ENCODE measurements around the gene CUL5.
A peak's percentile ranks its signal among the peaks of the same experiment; 100 is the strongest.

The CUL5 gene

DNA sequence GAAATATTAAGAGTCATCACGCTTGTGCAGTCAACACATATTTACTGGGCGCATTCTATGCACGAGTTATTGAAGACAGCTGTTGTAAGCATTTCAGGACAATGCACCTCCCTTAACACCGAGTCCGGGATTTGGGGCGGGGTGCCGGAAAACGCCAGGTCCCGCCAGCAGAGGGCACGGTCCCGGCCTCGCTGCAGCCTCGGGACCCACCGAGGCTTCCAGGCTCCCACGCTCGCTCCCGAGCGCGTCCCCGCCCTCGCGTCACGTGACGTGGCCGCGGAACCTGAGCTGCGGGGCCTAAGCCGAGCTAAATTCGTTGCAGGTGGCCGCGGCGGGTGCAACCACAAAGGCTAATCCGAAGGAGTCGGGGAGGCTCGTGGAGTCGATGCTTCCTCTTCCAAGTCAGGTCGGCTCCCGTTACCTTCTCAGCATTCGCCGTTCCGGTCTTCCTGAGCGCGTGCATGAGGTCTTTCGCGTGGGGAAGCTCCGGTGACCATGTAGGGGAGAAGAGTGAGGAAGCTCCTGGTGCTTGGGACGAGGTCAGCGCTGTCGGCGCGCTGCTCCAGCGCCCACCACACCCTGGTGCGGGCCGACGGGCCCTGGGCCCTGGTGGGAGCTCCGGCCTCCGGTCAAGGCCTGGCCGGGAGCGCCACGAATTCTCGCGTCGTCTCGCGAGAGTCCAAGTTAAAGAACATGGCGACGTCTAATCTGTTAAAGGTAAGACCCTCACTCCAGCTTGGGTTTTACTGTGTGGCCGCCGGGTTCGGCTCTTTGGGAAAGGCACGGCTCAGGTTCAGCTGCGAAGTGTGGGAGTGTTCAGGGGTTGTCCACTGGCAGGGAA lies at the start of gene CUL5:
Gene CUL5 (plus strand): TSS at position 243 of the 841 bp plus-strand sequence. CDS start 451 bp downstream, at position 694.
- DNase-seq (ENCODE audit: low spot score): peak; percentile 88

DNA sequence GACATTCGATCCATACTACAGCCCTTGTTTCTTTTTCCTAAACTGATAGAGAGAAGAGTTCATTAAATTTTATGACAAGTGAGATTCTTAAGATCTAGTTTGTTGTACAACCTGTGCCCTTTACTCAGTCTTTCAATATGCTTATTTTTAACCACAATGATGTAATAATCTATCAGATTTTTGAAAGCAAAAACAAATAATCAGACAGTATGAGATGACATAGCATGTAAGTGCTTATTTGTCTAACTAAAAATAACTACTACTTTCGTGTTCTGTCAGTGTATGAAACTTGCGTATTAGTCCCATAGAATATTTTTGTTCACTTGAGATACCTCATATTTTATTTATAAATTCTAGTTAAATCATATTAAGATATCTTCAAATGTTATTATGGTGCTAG lies 47.2 kb upstream of the CUL5 start:
- no peak for DNase-seq (ENCODE audit: low spot score)

DNA sequence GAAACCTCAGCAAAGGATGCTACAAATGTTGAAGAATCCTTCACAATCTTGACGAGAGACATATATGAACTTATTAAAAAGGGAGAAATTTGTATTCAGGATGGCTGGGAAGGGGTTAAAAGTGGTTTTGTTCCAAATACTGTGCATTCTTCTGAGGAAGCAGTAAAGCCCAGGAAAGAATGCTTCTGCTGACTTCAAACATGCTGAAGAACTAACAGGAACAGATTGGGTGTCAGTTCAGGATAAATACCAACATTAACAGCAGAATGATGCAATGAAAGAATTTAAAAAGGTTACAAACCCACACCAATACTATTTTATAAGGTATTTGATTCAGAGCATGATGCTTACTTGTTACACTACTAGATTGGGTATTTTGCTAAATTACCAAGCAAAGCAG lies 46.5 kb upstream of the CUL5 start:
- no peak for DNase-seq (ENCODE audit: low spot score)

DNA sequence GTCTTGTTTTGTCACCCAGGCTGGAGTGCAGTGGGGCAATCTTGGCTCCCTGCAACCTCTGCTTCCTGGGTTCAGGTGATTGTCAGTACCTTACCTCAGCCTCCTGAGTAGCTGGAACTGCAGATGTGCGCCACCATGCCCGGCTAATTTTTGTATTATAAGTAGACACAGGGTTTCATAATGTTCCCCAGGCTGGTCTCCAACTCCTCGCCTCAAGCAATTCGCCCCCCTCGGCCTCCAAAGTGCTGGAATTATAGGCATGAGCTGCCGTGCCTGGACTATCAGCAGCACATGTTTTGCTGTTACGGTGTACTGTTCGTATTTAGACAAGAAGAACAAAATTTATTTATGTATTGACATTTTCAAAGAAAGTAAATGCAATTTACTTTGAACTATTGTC lies 45.6 kb upstream of the CUL5 start:
- no peak for DNase-seq (ENCODE audit: low spot score)

DNA sequence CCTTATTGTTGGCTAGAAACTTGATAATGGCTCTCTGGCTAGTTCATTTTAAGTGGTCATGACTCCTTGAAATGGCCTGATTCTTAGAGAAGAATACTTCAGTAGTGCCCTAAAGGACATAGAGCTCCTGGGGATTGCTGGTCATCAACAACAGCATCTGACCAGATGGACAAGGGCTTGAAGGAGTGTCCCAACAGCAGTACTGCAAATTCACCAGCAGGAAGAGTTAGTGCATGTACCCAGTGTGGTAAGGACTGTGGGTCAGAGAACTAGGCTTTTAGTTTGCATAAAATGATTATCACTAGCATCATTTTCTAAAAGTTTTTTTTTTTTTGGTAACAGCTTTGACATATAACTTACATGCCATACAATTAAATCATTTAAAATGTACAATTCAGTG lies 39.5 kb upstream of the CUL5 start:
- DNase-seq (ENCODE audit: low spot score): no peak

DNA sequence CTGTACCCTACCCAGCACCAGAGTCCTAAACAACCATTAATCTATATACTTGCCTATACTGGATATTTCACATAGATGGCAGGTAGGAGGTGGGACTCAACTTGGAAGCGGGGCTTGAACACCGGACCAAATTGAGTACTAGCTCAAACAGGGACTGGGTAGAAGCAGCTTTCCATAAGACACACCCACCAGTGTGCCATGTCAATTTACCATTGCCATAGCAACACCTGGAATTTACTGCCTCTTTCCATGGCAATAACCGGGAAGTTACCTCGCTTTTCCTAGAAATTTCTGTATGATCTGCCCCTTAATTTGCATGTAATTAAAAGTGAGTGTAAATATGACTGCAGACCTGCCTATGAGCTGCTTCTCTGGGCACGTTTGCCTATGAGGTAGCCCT lies 38.6 kb upstream of the CUL5 start:
- no peak for DNase-seq (ENCODE audit: low spot score)

DNA sequence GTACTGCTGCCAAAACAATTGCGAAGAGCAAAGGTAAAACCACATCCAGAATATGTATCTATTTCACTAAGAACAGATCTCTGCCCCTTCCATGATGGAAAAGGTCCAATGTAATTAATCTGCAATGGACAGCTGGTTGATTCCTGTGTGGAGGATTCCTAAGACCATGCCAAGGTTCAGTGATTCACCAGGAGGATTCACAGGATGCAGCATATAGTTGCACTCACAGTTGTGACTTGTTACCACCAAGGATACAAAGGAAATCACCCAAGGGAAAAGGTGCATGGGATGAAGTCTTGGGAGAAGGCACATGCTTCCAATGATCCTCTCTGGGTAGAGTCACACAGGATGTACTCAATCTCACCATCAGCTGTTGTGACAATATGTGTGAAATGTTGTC lies 35.1 kb upstream of the CUL5 start:
- no peak for DNase-seq (ENCODE audit: low spot score)

DNA sequence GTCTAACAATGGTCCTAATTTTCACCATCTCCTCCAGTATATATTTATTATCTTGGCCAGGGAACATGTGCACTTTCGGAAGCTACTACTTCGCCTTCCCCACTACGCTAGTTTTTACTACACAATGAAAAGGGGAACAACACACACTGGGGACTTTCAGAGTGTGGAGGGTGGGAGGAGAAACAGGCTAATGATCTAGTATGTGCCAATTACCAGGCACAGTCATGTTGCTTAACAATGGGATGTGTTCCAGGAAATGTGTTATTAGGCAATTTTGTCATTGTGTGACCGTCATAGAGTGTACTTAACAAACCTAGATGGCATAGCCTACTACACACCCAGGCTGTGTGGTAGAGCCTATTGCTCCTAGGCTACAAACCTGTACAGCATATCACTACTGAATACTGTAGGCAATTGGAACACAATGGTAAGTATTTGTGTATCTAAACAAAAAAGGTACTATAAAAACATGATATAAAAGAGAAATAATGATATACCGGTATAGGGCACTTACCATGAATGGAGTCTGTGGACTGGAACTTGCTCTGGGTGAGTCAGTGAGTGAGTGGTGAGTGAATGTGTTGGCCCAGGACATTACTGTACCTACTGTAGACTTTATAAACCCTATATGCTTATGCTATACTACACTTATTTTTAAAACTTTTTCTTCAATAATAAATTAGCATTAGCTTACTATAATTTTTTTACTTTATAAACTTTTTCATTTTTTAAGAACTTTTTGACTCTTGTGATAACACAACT lies 20.1 kb upstream of the CUL5 start:
- DNase-seq (ENCODE audit: low spot score): no peak

DNA sequence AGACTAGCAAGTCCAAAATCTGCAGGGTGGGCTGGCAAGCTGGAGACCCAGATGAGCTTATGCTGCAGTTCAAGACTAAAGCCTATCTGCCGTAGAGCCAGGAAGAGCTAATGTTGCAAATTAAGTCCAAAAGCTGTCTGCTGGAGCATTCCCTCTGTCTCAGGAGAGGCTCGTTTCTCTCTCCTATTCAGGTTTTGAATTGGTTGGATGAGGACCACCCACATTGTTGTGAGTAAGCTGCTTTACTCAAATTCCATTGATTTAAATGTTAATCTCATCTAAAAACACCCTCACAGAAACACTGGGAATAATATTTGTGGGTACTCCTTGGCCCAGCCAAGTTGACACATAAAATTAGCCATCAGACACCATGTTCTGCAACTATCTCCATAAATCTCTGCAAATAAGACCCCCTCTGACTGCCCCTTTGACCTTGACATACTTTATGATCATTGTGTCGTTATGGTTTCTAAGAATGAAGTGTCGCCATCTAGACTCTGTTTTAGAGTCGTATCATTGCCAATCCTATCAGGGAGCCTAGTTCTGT lies 16.8 kb upstream of the CUL5 start:
- no peak for DNase-seq (ENCODE audit: low spot score)

DNA sequence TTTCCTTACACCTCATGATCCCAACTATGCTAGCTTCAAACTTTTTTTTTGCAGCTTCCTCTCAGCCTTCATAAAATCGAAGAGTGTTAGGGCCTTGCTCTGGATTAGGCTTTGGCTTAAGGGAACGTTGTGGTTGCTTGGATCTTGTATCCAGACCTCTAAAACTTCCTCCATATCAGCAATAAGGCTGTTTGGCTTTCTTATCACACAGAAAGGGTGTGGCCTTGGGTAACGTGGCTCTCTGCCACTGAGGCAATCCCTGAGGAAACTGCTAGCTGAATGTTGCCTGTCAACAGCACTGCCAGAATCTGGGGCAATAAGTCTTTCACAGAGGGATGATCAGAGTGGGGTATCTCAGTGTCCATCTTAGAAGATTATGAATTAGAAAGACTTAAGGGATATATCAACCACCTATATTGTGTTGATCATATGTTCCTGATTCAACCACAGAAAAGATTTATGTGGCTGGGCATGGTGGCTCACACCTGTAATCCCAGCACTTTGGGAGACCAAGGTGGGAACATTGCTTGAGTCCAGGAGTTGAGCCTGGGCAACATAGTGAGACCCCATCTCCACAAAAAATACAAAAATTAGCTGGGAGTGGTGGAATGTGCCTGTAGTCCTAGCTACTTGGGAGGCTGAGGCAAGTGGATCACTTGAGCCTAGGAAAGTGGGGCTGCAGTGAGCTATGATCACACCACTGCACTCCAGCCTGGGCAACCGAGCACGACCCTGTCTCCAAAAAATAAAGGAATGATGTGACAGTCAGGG lies 12.5 kb upstream of the CUL5 start:
- no peak for DNase-seq (ENCODE audit: low spot score)

DNA sequence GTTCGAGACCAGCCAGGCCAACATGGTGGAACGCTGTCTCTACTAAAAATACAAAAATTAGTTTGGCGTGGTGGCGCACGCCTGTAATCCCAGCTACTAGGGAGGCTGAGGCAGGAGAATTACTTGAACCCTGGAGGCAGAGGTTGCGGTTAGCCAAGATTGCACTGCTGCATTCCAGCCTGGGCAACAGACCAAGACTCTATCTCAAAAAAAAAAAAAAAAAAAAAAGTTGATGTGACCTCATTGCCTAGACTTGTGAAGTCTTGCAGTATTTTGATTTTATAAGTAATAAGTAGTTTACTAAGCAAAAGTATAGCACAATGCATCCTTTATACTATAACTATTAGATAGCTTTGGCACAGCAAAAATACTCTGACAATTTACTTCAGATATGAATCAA lies 9.9 kb upstream of the CUL5 start:
- no peak for DNase-seq (ENCODE audit: low spot score)

DNA sequence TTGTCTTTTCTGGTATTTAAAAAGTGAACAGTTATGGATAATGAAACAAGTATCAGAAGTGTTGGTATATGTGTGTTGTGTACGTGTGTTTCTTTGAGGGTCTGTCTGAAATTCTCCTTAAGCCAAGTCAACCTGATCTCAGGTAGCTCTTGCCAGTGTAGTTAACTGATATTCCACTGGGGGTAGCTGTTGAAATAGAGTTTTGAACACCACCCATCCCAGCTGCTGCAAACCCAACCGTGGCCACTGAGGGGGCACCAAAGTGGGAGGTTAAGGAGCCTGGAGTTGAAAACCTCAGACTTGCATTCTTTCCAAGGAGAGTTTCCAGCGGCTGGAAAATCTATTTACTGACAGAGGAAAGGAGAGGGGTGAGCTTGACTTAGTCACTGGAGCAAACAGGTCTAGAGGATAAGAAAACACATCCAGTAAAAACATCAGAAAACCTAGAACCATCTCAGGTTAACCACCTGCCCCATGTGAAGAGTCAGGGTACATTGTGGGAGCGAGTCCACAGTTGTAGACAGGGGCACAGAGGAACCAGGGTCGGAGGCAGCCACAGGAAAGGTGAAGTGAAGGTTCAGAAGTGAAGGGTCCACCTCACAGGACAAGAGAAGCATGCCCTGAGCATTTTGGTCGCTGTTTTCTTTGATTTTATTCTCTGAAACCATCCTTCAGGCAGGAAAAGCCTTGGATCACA lies 8.8 kb upstream of the CUL5 start:
- peak; percentile 3 for DNase-seq (ENCODE audit: low spot score)

DNA sequence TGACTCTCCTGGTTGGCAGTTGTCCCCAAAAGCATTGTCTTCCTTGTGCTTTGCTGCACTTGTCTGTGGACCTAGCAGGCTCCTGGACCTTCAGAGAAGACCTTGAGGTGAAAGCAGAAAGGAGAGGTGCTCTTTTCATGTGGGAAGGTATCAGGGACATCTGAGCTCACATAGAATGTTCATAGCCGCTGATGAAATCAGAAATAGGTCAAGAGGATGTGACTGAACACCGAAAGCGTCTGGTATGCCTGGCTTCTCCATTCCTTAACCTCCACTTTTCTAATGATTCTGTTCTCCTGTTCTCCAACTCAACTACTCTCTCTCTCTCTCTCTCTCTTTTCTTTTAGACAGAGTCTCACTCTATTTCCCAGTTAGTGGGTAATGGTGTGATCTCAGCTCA lies 6.2 kb upstream of the CUL5 start:
- DNase-seq (ENCODE audit: low spot score): no peak

DNA sequence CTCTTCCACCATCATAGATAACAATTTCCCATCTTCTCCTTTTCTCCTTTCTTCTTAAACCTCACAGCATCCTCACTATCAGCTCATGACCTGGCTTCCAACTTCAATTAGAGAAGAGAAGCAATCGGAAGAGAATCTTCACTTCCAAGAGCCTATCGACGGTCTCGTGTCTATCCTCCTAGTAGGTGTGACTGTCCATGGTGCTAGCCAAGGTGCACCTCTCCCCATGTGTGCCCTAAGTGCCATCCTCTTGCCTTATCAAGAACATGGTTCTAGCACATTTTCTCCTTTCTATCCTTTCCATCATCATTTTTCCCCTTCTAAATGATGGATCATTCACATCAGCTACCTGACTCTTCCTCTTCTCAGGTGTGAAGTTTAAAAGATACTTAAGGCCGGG lies 5.1 kb upstream of the CUL5 start:
- no peak for DNase-seq (ENCODE audit: low spot score)

DNA sequence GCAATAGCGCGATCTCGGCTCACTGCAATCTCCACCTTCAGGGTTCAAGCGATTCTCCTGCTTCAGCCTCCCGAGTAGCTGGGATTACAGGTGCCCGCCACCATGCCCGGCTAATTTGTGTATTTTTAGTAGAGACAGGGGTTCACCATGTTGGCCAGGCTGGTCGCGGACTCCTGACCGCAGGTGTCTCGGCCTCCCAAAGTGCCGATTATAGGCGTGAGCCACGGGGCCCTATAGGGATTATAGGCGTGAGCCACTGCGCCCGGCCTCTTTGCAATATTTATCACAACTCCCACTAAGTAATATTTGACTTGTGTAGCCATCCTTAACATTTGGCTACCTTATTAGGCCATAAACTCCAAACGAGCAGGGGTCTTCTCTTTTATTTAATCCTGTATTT lies 879 bp upstream of the CUL5 start:
- DNase-seq (ENCODE audit: low spot score): no peak

DNA sequence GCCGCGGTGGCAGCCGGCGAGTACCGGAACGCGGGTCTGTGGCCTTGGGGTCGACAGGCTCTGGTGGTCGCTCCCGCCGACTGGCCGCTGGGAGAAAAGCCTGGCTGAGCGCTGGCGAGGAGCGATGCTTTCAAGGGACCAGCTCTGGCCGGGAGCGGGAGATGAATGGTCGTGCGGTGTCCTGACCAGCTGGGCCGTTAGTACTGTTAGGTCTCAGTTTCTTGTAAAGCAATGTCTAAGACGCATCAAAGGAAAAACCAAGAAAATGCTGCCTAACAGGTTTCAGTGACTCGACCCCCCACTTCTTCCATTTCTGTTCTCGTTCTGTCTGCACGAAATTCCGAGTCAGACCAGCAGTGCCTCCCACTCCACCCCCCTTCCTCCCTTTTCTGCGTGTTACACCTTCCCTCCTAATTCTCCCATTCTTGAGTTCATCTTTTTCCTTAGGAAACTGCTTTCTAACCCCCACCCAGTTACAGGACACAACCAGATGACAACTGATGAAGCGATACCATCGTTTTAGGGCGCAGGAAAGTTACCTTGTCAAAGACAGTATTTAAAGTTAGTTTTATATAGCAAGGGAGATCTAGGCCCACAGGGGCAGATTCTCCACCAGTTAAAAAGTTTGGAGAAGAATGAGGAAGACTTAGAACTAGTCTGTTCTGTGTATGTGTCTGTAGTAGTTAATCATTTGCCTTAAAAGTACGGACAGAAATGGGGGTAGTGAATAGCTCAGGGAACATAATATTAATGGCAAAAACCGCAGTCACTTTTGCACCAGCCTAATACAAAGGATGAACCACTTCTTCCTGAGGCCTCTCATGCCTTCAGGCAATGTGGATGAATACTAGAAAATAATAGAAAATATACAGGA lies 1.0 kb downstream of the CUL5 start:
- peak; percentile 18 for DNase-seq (ENCODE audit: low spot score)

DNA sequence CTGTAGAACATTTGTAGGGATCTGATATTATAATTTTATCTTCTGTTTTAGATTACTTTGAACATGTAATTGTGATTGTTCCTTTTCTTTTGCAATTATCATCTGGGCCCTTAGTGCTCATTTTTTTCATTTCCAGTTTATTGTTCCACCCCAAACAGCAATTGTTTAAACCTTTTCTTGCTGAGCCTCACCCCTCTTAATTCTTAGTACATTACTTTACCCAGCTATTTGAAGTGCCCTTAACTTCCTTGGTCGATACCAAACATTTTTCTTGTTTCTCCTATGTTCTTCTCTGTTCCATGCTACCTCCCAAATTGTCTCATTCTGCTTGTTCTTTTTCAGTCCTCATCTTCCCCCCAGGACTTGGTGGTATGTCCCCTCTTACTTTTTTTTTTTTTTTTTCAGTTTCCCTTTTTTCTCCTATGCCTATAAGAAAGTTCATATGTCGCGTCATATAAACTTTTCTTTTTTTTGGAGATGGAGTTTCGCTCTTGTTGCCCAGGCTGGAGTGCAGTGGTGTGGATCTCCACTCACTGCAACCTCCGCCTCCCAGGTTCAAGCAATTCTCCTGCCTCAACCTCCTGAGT lies 3.5 kb downstream of the CUL5 start:
- no peak for DNase-seq (ENCODE audit: low spot score)

DNA sequence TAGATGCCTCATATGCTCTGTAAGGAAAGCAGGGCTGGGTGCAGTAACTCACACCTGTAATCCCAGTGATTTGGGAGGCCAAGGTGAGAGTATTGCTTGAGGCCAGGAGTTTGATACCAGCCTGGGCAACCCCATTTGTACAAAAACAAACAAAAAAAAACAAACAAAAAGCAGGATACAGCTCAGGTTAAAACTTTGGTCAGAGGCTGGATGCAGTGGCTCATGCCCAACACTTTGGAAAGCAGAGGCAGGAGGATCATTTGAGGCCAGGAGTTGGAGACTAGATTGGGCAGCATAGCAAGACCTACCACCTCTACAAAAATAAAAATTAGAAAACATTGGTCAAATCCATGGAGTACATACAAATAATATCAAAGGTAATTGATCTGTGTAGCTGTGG lies 7.9 kb downstream of the CUL5 start:
- DNase-seq (ENCODE audit: low spot score): no peak

DNA sequence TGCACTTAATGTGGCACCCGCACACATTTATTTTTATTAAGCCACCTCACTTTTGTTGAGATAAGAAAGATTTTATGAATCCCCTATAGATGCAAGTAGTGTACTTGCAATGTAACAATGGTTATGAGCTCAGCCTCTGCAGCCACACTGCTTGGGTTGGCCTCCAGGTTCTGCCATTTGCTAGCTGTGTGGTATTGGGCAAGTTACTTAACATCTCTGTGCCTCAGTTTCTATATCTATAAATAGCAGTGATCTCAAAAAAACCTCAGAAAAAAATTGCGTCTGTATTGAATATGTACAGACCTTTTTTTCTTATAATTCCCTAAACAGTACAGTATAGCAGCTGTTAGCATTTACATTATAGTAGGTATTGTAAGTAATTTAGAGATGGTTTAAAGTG lies 10.0 kb downstream of the CUL5 start:
- no peak for DNase-seq (ENCODE audit: low spot score)

DNA sequence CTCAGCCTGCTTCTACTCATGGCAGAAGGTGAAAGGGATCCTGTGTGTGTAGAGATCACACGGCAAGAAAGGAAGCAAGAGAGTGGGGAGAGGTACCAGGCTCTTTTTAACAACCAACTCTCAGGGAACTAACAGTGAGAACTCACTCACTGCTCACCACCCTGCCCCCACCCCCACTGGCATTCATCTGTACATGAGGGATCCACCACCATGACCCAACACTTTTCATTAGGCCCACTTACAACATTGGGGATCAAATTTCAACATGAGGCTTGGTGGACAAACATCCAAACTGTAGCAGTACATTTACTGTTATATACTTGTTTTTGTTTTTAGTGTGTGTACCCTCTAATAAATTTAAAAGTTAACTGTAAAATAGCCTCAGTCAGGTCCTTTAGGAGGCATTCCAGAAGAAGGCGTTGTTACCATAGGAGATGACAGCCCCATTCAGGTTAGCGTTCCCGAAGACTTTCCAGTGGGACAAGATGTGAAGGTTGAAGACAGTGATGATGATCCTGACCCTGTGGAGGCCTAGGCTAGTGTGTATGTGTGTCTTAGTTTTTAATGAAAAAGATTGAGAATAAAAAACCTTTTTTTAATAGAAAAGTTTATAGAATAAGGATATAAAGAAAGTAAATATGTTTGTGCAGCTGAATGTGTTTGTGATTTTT lies 11.3 kb downstream of the CUL5 start:
- no peak for DNase-seq (ENCODE audit: low spot score)
